ENCODE measurements around the gene TENT4A. TPM values are rescaled to one million over a fixed set of nuclear protein-coding genes. Genes with fewer than 3 reads are reported as not detected.

The TENT4A gene
- total RNA-seq, 4 donors from 2014 or later = 20.9 to 70.3 (median 28.1) TPM

- no peak overlapping the region for H3K4me3 ChIP-seq
- no peak overlapping the region for H3K27ac ChIP-seq
- H3K36me3 ChIP-seq = peaks cover 0 to 55% (median 28%) of the 10 kb centered on the region in 4 donors
- H3K9me3 ChIP-seq = no peaks in the 10 kb centered on the region
- no peaks in the 10 kb centered on the region for H3K4me1 ChIP-seq
- H3K27me3 ChIP-seq = no peaks in the 10 kb centered on the region
- no peak for DNase-seq
- TF ChIP-seq CTCF (IDR thresholded peaks at IDR 0.05) (no peak), POLR2AphosphoS5 (IDR thresholded peaks at IDR 0.05) (no peak), POLR2A (IDR thresholded peaks at IDR 0.05) (no peak), EP300 (IDR thresholded peaks at IDR 0.05; ENCODE audit: low read depth) (no peak)
- intact Hi-C loops (cut with DNase I; ENCODE audit: low total_unique reads) (no loop called here), in situ Hi-C loops (cut with MboI; ENCODE audit: low pct_ligation_motif_present in 1 of 4, low pct_unique_long_range_greater_than_20kb in 1 of 4, low sequenced_read_pairs in 3 of 4) (loop anchor here in 1 of 4 donors (25.0 kb wide), 1 partner anchor 1267 kb away; no protein-coding TSS in a partner anchor)
- WGBS, 2 donors (ENCODE audit: low coverage in 1 of 2) = 60 to 92% methylated on average over 1 to 22 of the region's 29 CpGs
Measured at GRCh38 chr5:6754766-6755165, 41.5 kb downstream of the TENT4A start.

GRCh38 chr5:6755519-6755918, 42.3 kb downstream of the TENT4A start:
- Histone ChIP-seq H3K36me3 (peaks cover 0 to 55% (median 24%) of the 10 kb centered on the region in 4 donors), H3K9me3 (no peaks in the 10 kb centered on the region), H3K4me3 (no peak overlapping the region), H3K4me1 (no peaks in the 10 kb centered on the region), H3K27me3 (no peaks in the 10 kb centered on the region), H3K27ac (no peak overlapping the region)
- in situ Hi-C loops (cut with MboI; ENCODE audit: low pct_ligation_motif_present in 1 of 4, low pct_unique_long_range_greater_than_20kb in 1 of 4, low sequenced_read_pairs in 3 of 4) = loop anchor here in 1 of 4 donors (25.0 kb wide), 1 partner anchor 1268 kb away; no protein-coding TSS in a partner anchor
- no peak for TF ChIP-seq POLR2AphosphoS5 (IDR thresholded peaks at IDR 0.05)
- TF ChIP-seq CTCF (IDR thresholded peaks at IDR 0.05) = no peak
- TF ChIP-seq POLR2A (IDR thresholded peaks at IDR 0.05) = no peak
- no peak for TF ChIP-seq EP300 (IDR thresholded peaks at IDR 0.05; ENCODE audit: low read depth)
- intact Hi-C loops (cut with DNase I; ENCODE audit: low total_unique reads) = no loop called here
- no peak for DNase-seq
- WGBS, 2 donors (ENCODE audit: low coverage in 1 of 2) = 80 to 86% methylated on average over 11 to 12 of the region's 12 CpGs

- in situ Hi-C loops (cut with MboI; ENCODE audit: low pct_ligation_motif_present in 1 of 4, low pct_unique_long_range_greater_than_20kb in 1 of 4, low sequenced_read_pairs in 3 of 4) (loop anchor here in 1 of 4 donors (25.0 kb wide), 1 partner anchor 1269 kb away; no protein-coding TSS in a partner anchor), intact Hi-C loops (cut with DNase I; ENCODE audit: low total_unique reads) (no loop called here)
- 90 to 97% methylated on average over 17 of the region's 17 CpGs for WGBS, 2 donors (ENCODE audit: low coverage in 1 of 2)
- peaks cover 0 to 54% (median 22%) of the 10 kb centered on the region in 4 donors for H3K36me3 ChIP-seq
- H3K9me3 ChIP-seq = no peaks in the 10 kb centered on the region
- TF ChIP-seq EP300 (IDR thresholded peaks at IDR 0.05; ENCODE audit: low read depth) (no peak), POLR2A (IDR thresholded peaks at IDR 0.05) (no peak), CTCF (IDR thresholded peaks at IDR 0.05) (no peak), POLR2AphosphoS5 (IDR thresholded peaks at IDR 0.05) (no peak)
- no peaks in the 10 kb centered on the region for H3K27me3 ChIP-seq
- no peak for DNase-seq
- H3K27ac ChIP-seq = no peak overlapping the region
- H3K4me3 ChIP-seq = no peak overlapping the region
- no peaks in the 10 kb centered on the region for H3K4me1 ChIP-seq
Measured at GRCh38 chr5:6755941-6756340, 42.7 kb downstream of the TENT4A start.

DNA sequence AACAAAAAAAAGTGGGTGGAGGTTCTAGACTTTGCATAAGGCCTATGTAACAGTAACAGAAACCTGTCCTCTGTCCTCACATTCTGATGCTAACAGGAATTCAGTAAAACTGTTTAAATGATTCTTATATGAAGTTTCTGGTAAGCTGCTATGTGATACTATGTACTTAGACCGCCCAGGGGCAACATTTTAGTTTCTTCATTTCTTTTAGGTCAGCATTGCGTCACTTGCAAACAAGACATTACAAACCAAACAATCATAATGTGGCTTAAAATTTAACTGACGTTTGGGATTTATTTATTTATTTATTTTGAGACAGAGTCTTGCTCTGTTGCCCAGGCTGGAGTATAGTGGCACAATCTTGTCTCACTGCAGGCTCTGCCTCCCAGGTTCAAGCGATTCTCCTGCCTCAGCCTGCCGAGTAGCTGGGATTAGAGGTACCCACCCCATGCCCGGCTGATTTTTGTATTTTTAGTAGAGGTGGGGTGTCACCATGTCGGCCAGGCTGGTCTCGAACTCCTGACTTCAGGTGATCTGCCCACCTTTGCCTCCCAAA, 44.3 kb downstream of the TENT4A start:
- TF ChIP-seq CTCF (IDR thresholded peaks at IDR 0.05) (no peak), EP300 (IDR thresholded peaks at IDR 0.05; ENCODE audit: low read depth) (no peak), POLR2AphosphoS5 (IDR thresholded peaks at IDR 0.05) (no peak), POLR2A (IDR thresholded peaks at IDR 0.05) (no peak)
- Histone ChIP-seq H3K27me3 (no peaks in the 10 kb centered on the region), H3K36me3 (peaks cover 0 to 39% (median 15%) of the 10 kb centered on the region in 4 donors), H3K4me3 (no peak overlapping the region), H3K27ac (no peak overlapping the region), H3K4me1 (no peaks in the 10 kb centered on the region), H3K9me3 (no peaks in the 10 kb centered on the region)
- intact Hi-C loops (cut with DNase I; ENCODE audit: low total_unique reads) (no loop called here), in situ Hi-C loops (cut with MboI; ENCODE audit: low pct_ligation_motif_present in 1 of 4, low pct_unique_long_range_greater_than_20kb in 1 of 4, low sequenced_read_pairs in 3 of 4) (loop anchor here in 1 of 4 donors (25.0 kb wide), 1 partner anchor 1270 kb away; no protein-coding TSS in a partner anchor)
- DNase-seq = no peak
- WGBS, 2 donors (ENCODE audit: low coverage in 1 of 2) = 72 to 88% methylated on average over 3 to 8 of the region's 8 CpGs
